ENCODE results near the gene PEX26. TPM values are rescaled to one million over a fixed set of nuclear protein-coding genes. Genes with fewer than 3 reads are reported as not detected.
"Not testable (repeated sequence)": the region's sequence is repeated elsewhere in the genome, so short reads cannot be mapped to it uniquely, and the experiment has no call there.

Gene PEX26
- total and polyA plus RNA-seq, 2 of the 13 experiments (the other 11 are each of a cell fraction or from before 2014, with no cell fraction given), result 10.6 to 25.1 TPM

DNA sequence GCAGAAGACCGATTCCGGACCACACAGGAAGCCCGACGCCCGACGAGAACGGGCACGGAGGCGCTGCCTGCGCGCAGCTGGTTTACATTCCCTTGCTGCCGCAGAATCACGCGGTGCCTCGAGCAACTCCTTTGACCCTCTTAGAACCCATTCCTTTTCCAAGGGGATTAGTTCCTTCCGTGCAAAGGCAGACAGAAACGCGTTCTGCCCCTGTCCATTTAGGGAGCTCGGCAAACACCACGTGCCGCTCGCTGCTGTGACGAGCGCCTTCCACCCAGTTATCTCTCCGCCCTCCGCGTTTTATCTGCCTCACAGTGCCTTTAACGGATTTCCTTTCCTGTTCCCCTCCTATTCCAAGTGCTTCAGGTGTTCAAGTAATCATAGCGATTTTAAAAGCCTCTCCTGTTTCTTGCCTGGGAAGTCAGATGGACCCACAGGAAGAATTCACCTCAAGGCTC lies 29.3 kb upstream of the PEX26 start (continued):
- no peak for TF ChIP-seq ZNF768 (CRISPR knock-in tag; IDR thresholded peaks at IDR 0.05)
- no peak for TF ChIP-seq CREB1 (IDR thresholded peaks at IDR 0.05)
- no peak for TF ChIP-seq CREB1 (CRISPR knock-in tag; IDR thresholded peaks at IDR 0.05)
- no peak for TF ChIP-seq ZNF567 (CRISPR knock-in tag; IDR thresholded peaks at IDR 0.05; ENCODE audit: borderline replicate concordance)
- no peak for TF ChIP-seq NCOA5 (CRISPR knock-in tag; IDR thresholded peaks at IDR 0.05)

DNA sequence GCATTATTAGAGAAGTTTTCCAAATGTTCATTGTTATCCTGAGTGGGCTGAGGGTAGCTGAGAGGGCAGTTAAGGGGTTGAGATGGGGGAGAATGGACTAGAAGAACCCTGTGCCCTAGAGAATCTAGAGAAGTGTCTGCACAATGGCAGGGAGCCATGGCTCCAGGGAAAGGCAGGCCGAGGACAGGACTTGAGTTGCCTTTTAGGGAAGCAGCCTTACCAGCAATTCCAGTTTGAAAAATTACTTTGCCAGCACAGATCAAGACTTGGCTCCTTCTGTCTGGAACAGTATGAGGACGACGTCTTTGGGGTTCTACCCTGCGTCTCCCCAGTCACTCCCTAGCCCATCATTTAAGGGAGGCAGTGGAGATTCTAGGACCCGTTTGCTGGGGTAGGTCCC lies 27.7 kb upstream of the PEX26 start:
- no peak for ATAC-seq
- TF ChIP-seq ZNF607 (CRISPR knock-in tag; IDR thresholded peaks at IDR 0.05; ENCODE audit: borderline replicate concordance), result no peak
- no peaks in the 10 kb centered on the region for H3K27me3 ChIP-seq (ENCODE audit: control insufficient read depth in 1 of 2, insufficient read depth in 2 of 2, low read length in 2 of 2)
- no TSS peak for BruUV-seq (replicated peaks)
- WGBS (ENCODE audit: low lambda C conversion rate), result 46% methylated on average over 5 of the region's 5 CpGs
- CTCF ChIA-PET (ENCODE audit: low intra/inter-chr PET ratio, low total read pairs), result no interaction called here
- intact Hi-C loops (cut with micrococcal nuclease; ENCODE audit: unreplicated experiment) (no loop called here), in situ Hi-C loops (cut with HindIII; ENCODE audit: extremely low pct_ligation_motif_present, low pct_unique_long_range_greater_than_20kb) (no loop called here)
- H3K4me1 ChIP-seq (ENCODE audit: insufficient read depth, low read length), result peaks cover 33% of the 10 kb centered on the region
- 0 out of 2 replicates have a peak overlapping the region, but pooled peaks have one; percentile 15 for H3K9ac ChIP-seq (ENCODE audit: insufficient read depth, low read depth, low read length)
- H2AFZ ChIP-seq (ENCODE audit: low read length), result peak overlapping the region; percentile 76
- POLR2A ChIA-PET, result no interaction called here
- DNase-seq (ENCODE audit: low spot score), result no peak
- H3K27ac ChIP-seq (ENCODE audit: extremely low read length, insufficient read depth, low read length), result no peak overlapping the region
- H3K4me2 ChIP-seq (ENCODE audit: low read depth, low read length), result peak overlapping the region; percentile 28
- no peaks in the 10 kb centered on the region for H3K79me2 ChIP-seq (ENCODE audit: insufficient read depth, low read length)
- H3K9me3 ChIP-seq (ENCODE audit: low read length), result no peaks in the 10 kb centered on the region
- no peaks in the 10 kb centered on the region for H3K36me3 ChIP-seq (replicated peaks in 1 of 2; ENCODE audit: control insufficient read depth in 1 of 2, insufficient read depth in 2 of 2, low read length in 2 of 2)
- no peak for FAIRE-seq
- H3K4me3 ChIP-seq (replicated peaks in 1 of 3; ENCODE audit: insufficient read depth in 1 of 3, low read depth in 2 of 3, low read length in 3 of 3), result no peak overlapping the region
- H4K20me1 ChIP-seq (ENCODE audit: insufficient read depth, low read length), result no peaks in the 10 kb centered on the region

DNA sequence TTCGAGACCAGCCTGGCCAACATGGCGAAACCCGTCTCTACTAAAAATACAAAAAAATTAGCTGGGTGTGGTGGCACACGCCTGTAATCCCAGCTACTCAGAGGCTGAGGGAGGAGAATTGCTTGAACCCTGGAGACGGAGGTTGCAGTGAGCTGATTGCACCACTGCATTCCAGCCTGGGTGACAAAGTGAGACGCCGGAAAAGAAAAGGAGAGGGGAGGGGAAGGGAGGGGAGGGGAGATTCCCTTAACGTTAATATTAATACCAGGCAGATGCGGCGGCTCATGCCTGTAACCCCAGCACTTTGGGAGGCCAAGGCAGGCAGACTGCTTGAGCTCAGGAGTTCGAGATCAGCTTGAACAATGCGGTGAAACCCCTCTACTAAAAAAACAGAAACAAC lies 26.7 kb upstream of the PEX26 start:
- H3K27ac ChIP-seq (ENCODE audit: extremely low read length, insufficient read depth, low read length); BruUV-seq (replicated peaks); H3K9me3 ChIP-seq (ENCODE audit: low read length); ATAC-seq; H3K27me3 ChIP-seq (ENCODE audit: control insufficient read depth in 1 of 2, insufficient read depth in 2 of 2, low read length in 2 of 2); H3K9ac ChIP-seq (ENCODE audit: insufficient read depth, low read depth, low read length); H2AFZ ChIP-seq (ENCODE audit: low read length); intact Hi-C loops (cut with micrococcal nuclease; ENCODE audit: unreplicated experiment); CTCF ChIA-PET (ENCODE audit: low intra/inter-chr PET ratio, low total read pairs); FAIRE-seq; DNase-seq (ENCODE audit: low spot score); H3K36me3 ChIP-seq (replicated peaks in 1 of 2; ENCODE audit: control insufficient read depth in 1 of 2, insufficient read depth in 2 of 2, low read length in 2 of 2); H3K4me3 ChIP-seq (replicated peaks in 1 of 3; ENCODE audit: insufficient read depth in 1 of 3, low read depth in 2 of 3, low read length in 3 of 3); POLR2A ChIA-PET; in situ Hi-C loops (cut with HindIII; ENCODE audit: extremely low pct_ligation_motif_present, low pct_unique_long_range_greater_than_20kb); H3K4me2 ChIP-seq (ENCODE audit: low read depth, low read length); H3K79me2 ChIP-seq (ENCODE audit: insufficient read depth, low read length); H4K20me1 ChIP-seq (ENCODE audit: insufficient read depth, low read length): not testable (repeated sequence)
- WGBS (ENCODE audit: low lambda C conversion rate), result 47% methylated on average over 12 of the region's 12 CpGs
- H3K4me1 ChIP-seq (ENCODE audit: insufficient read depth, low read length), result peaks cover 36% of the 10 kb centered on the region

DNA sequence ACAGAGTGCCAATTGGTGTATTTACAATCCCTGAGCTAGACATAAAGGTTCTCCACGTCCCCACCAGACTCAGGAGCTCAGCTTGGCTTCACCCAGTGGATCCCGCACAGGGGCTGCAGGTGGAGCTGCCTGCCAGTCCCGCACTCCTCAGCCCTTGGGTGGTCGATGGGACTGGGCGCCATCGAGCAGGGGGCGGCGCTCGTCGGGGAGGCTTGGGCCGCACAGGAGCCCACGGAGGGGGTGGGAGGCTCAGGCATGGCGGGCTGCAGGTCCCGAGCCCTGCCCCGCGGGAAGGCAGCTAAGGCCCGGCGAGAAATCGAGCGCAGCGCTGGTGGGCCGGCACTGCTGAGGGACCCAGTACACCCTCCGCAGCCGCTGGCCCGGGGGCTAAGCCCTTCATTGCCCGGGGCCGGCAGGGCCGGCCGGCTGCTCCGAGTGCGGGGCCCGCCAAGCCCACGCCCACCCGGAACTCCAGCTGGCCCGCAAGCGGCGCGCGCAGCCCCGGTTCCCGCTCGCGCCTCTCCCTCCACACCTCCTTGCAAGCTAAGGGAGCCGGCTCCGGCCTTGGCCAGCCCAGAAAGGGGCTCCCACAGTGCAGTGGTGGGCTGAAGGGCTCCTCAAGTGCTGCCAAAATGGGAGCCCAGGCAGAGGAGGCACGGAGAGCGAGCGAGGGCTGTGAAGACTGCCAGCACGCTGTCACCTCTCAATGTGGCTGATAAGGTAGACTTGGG lies 24.4 kb upstream of the PEX26 start:
- H3K4me2 ChIP-seq (ENCODE audit: low read depth, low read length); H3K36me3 ChIP-seq (replicated peaks in 1 of 2; ENCODE audit: control insufficient read depth in 1 of 2, insufficient read depth in 2 of 2, low read length in 2 of 2); intact Hi-C loops (cut with micrococcal nuclease; ENCODE audit: unreplicated experiment); H3K27ac ChIP-seq (ENCODE audit: extremely low read length, insufficient read depth, low read length); BruUV-seq (replicated peaks); FAIRE-seq; H4K20me1 ChIP-seq (ENCODE audit: insufficient read depth, low read length); ATAC-seq; H2AFZ ChIP-seq (ENCODE audit: low read length); DNase-seq (ENCODE audit: low spot score); H3K4me3 ChIP-seq (replicated peaks in 1 of 3; ENCODE audit: insufficient read depth in 1 of 3, low read depth in 2 of 3, low read length in 3 of 3); H3K9ac ChIP-seq (ENCODE audit: insufficient read depth, low read depth, low read length); H3K79me2 ChIP-seq (ENCODE audit: insufficient read depth, low read length); H3K9me3 ChIP-seq (ENCODE audit: low read length); H3K27me3 ChIP-seq (ENCODE audit: control insufficient read depth in 1 of 2, insufficient read depth in 2 of 2, low read length in 2 of 2); CTCF ChIA-PET (ENCODE audit: low intra/inter-chr PET ratio, low total read pairs); in situ Hi-C loops (cut with HindIII; ENCODE audit: extremely low pct_ligation_motif_present, low pct_unique_long_range_greater_than_20kb): not testable (repeated sequence)
- peaks cover 58% of the 10 kb centered on the region for H3K4me1 ChIP-seq (ENCODE audit: insufficient read depth, low read length)
- 96% methylated on average over 29 of the region's 49 CpGs for WGBS (ENCODE audit: low lambda C conversion rate)
- POLR2A ChIA-PET, result interaction anchor here (1.3 to 3.2 kb wide), 3 partner anchors 8 to 23 kb away, joined by 6 to 12 read pairs (median 11); partner anchors contain the start of gene PEX26
